ENCODE measurements around the gene SPDYA. TPM values are rescaled to one million over a fixed set of nuclear protein-coding genes. Genes with fewer than 3 reads are reported as not detected.

SPDYA gene
- total and polyA plus RNA-seq, 2 of the 13 experiments (the other 11 are each of a cell fraction or from before 2014, with no cell fraction given) = 0.32 to 0.75 TPM

DNA sequence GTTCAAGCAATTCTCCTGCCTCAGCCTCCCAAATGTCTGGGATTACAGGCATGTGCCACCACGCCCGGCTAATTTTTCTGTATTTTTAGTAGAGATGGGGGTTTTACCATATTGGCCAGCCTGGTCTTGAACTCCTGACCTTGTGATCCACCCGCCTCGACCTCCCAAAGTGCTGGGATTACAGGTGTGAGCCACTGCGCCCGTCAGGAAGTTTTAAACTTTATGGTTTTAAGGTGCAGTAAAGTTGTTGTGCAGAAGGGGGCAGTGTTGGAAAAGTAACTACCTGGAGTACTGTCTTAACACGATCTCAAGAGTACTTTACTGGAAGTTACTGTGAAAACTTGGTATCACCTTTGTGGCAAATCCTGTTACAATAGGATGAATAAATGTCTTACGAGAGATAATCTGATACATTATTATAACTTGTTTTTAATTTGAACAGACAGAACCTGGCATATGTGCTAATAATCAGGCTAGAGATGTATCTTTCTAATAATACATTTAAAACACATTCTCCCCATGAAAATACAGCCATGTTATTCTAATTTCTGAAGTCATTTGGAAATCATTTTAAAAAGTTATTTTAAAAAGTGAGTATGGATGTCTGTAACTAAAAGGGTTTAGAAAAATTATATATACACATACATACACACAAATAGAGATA is 10.8 kb downstream of the SPDYA start (continued):
- TF ChIP-seq, protein P1, sequence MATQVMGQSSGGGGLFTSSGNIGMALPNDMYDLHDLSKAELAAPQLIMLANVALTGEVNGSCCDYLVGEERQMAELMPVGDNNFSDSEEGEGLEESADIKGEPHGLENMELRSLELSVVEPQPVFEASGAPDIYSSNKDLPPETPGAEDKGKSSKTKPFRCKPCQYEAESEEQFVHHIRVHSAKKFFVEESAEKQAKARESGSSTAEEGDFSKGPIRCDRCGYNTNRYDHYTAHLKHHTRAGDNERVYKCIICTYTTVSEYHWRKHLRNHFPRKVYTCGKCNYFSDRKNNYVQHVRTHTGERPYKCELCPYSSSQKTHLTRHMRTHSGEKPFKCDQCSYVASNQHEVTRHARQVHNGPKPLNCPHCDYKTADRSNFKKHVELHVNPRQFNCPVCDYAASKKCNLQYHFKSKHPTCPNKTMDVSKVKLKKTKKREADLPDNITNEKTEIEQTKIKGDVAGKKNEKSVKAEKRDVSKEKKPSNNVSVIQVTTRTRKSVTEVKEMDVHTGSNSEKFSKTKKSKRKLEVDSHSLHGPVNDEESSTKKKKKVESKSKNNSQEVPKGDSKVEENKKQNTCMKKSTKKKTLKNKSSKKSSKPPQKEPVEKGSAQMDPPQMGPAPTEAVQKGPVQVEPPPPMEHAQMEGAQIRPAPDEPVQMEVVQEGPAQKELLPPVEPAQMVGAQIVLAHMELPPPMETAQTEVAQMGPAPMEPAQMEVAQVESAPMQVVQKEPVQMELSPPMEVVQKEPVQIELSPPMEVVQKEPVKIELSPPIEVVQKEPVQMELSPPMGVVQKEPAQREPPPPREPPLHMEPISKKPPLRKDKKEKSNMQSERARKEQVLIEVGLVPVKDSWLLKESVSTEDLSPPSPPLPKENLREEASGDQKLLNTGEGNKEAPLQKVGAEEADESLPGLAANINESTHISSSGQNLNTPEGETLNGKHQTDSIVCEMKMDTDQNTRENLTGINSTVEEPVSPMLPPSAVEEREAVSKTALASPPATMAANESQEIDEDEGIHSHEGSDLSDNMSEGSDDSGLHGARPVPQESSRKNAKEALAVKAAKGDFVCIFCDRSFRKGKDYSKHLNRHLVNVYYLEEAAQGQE (IDR thresholded peaks at IDR 0.05; ENCODE audit: borderline replicate concordance in 1 of 2, low read depth in 1 of 2, low read length in 2 of 2) = no peak
- no peak for TF ChIP-seq THAP11 (CRISPR knock-in tag; IDR thresholded peaks at IDR 0.05)
- TF ChIP-seq RAD51 (IDR thresholded peaks at IDR 0.05; ENCODE audit: borderline replicate concordance) = no peak
- TF ChIP-seq, protein P2, sequence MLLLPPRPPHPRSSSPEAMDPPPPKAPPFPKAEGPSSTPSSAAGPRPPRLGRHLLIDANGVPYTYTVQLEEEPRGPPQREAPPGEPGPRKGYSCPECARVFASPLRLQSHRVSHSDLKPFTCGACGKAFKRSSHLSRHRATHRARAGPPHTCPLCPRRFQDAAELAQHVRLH (CRISPR knock-in tag; IDR thresholded peaks at IDR 0.05; ENCODE audit: borderline replicate concordance, low read depth) = no peak
- no peak for TF ChIP-seq RNF2 (conservative IDR thresholded peaks at IDR 0.05; ENCODE audit: low read depth)
- TF ChIP-seq ATM (IDR thresholded peaks at IDR 0.05; ENCODE audit: borderline replicate concordance) = no peak
- TF ChIP-seq, protein P3, sequence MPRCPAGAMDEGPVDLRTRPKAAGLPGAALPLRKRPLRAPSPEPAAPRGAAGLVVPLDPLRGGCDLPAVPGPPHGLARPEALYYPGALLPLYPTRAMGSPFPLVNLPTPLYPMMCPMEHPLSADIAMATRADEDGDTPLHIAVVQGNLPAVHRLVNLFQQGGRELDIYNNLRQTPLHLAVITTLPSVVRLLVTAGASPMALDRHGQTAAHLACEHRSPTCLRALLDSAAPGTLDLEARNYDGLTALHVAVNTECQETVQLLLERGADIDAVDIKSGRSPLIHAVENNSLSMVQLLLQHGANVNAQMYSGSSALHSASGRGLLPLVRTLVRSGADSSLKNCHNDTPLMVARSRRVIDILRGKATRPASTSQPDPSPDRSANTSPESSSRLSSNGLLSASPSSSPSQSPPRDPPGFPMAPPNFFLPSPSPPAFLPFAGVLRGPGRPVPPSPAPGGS (CRISPR knock-in tag; IDR thresholded peaks at IDR 0.05) = no peak
- TF ChIP-seq ZNF570 (CRISPR knock-in tag; IDR thresholded peaks at IDR 0.05; ENCODE audit: borderline replicate concordance) = no peak
- no peak for TF ChIP-seq XRCC5 (optimal IDR thresholded peaks at IDR 0.05; ENCODE audit: low read length)
- no peak for TF ChIP-seq MIXL1 (CRISPR knock-in tag; IDR thresholded peaks at IDR 0.05)
- no peak for TF ChIP-seq ZSCAN22 (CRISPR knock-in tag; IDR thresholded peaks at IDR 0.05)
- TF ChIP-seq POLR2A (IDR thresholded peaks at IDR 0.05; ENCODE audit: insufficient read depth in 1 of 2, low read depth in 2 of 2, low read length in 2 of 2) = no peak
- TF ChIP-seq ZBTB40 (IDR thresholded peaks at IDR 0.05) = no peak
- no peak for TF ChIP-seq ZBTB40 (CRISPR knock-in tag; IDR thresholded peaks at IDR 0.05)
- TF ChIP-seq ZNF589 (CRISPR knock-in tag; conservative IDR thresholded peaks at IDR 0.05) = no peak
- no peak for TF ChIP-seq ZNF720 (CRISPR knock-in tag; IDR thresholded peaks at IDR 0.05)
- TF ChIP-seq PTBP1 (IDR thresholded peaks at IDR 0.05; ENCODE audit: low read depth, low read length, poor library complexity, severe bottlenecking) = no peak

All from HepG2 (cell line).